PC-9 (cell line): ENCODE results near the gene CPA2. TPM values are rescaled to one million over a fixed set of nuclear protein-coding genes. Genes with fewer than 3 reads are reported as not detected.
A peak's percentile ranks its signal among the peaks of the same experiment; 100 is the strongest.

Source experiments
- BruUV-seq: library from RNA; stranded (reverse); fragments of 400-500 nt; replicated peaks from 2 replicates; lab custom pipeline; 2021; lab: Mats Ljungman, UMichigan
- CTCF ChIA-PET: fragments of 300-600 bp; sonication (Branson Sonifier 250); formaldehyde crosslinking; loops from one replicate; lab custom pipeline; 2022; ENCODE audit warnings: antibody characterized with exemption; lab: Charles Lee
- POLR2A ChIA-PET: fragments of 300-600 bp; sonication (Branson Sonifier 250); formaldehyde crosslinking; loops from one replicate; lab custom pipeline; 2022; ENCODE audit warnings: antibody characterized with exemption; ENCODE audit not compliant: unreplicated experiment; lab: Charles Lee
- DNase-seq, 2 experiments: peaks; one replicate each; pipeline versions ENCODE4 v3.0.0 to v3.0.0-alpha.2; 2015 to 2022; ENCODE audit warnings: mixed read lengths in 1 of 2
- H2AFZ ChIP-seq: fragments of 200-600 bp; sonication (generic); 2 replicates; pipeline ENCODE4 v1.8.1; 2017; ENCODE audit warnings: antibody characterized with exemption
- H3F3A ChIP-seq: fragments of 200-600 bp; sonication (generic); 2 replicates; pipeline ENCODE4 v1.8.1; 2017; ENCODE audit warnings: antibody characterized with exemption, mild to moderate bottlenecking, low read depth; ENCODE audit not compliant: insufficient read depth
- H3K27ac ChIP-seq: fragments of 200-600 bp; sonication (generic); 2 replicates; pipeline ENCODE4 v1.6.1; 2016; ENCODE audit warnings: mixed run types
- H3K27me3 ChIP-seq: fragments of 200-600 bp; sonication (generic); 2 replicates; pipeline ENCODE4 v1.6.1; 2016; ENCODE audit warnings: low read depth, mixed run types; ENCODE audit not compliant: insufficient read depth
- H3K36me3 ChIP-seq: fragments of 200-600 bp; sonication (generic); 2 replicates; pipeline ENCODE4 v1.6.1; 2016; ENCODE audit warnings: low read depth, mixed run types
- H3K4me1 ChIP-seq: fragments of 200-600 bp; sonication (generic); replicated peaks from 2 replicates; pipeline ENCODE4 v1.6.1; 2016; ENCODE audit warnings: mixed run types; ENCODE audit not compliant: insufficient read depth
- H3K4me2 ChIP-seq: fragments of 200-600 bp; sonication (generic); 2 replicates; pipeline ENCODE4 v1.6.1; 2017; ENCODE audit warnings: mixed run types
- H3K4me3 ChIP-seq: fragments of 200-600 bp; sonication (generic); 2 replicates; pipeline ENCODE4 v1.6.1; 2016; ENCODE audit warnings: mixed run types
- H3K79me2 ChIP-seq: fragments of 200-600 bp; sonication (generic); 2 replicates; pipeline ENCODE4 v1.6.1; 2017; ENCODE audit warnings: low read depth, mixed run types
- H3K9me2 ChIP-seq: fragments of 200-600 bp; sonication (generic); 2 replicates; pipeline ENCODE4 v1.8.1; 2017; ENCODE audit warnings: mild to moderate bottlenecking; ENCODE audit not compliant: insufficient read depth
- H3K9me3 ChIP-seq: fragments of 200-600 bp; sonication (generic); 2 replicates; pipeline ENCODE4 v1.8.1; 2016; ENCODE audit warnings: low read depth; ENCODE audit not compliant: insufficient read depth
- H4K20me1 ChIP-seq: fragments of 200-600 bp; sonication (generic); 2 replicates; pipeline ENCODE4 v1.8.1; 2017; ENCODE audit not compliant: insufficient read depth
- EZH2 ChIP-seq: fragments of 200-600 bp; sonication (generic); IDR thresholded peaks from 2 replicates; pipeline ENCODE4 v1.8.0; 2017; ENCODE audit warnings: antibody characterized with exemption, low read depth
- intact Hi-C: fragments of 100-400 bp; cut with micrococcal nuclease; formaldehyde crosslinking; loops from one replicate; pipeline ENCODE4 v1.10.0; 2022; ENCODE audit not compliant: unreplicated experiment
- total RNA-seq: library from RNA; stranded (reverse); gene quantifications from 2 replicates; pipeline ENCODE4 v1.2.3, GENCODE V29; 2021
- TF ChIP-seq, protein P1 (sequence below): fragments of 200-600 bp; sonication (generic); conservative IDR thresholded peaks from 2 replicates; pipeline ENCODE4 v1.6.1; 2017; ENCODE audit warnings: mixed run types, antibody characterized with exemption, mild to moderate bottlenecking, moderate library complexity

CPA2 gene
- total RNA-seq, 1 experiment from 2014 or later = not detected

DNA sequence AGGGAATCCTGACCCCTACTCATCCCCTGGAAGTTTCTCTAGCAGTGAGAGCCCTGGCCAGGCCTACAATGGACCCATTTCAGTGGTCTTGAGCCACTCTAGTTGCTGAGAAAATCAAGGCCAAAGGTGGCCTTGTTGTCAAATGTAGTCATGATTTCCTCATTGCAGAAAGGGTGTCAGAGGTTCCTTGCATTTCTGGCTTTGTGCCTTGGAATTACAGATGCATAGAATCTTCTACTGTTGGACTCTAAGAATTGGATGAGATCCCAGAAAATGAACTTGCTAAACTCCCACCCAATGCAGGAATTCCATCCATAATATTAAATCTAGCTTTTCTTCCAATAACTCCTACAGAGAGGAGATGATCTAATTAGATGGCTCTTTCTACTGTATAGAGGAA, 12.2 kb downstream of the CPA2 start:
- H3K27ac ChIP-seq = no peak overlapping the region
- no peaks in the 10 kb centered on the region for H4K20me1 ChIP-seq
- no peaks in the 10 kb centered on the region for H3K79me2 ChIP-seq
- no peak overlapping the region for H2AFZ ChIP-seq
- H3F3A ChIP-seq = peaks cover 30% of the 10 kb centered on the region
- no peaks in the 10 kb centered on the region for H3K9me3 ChIP-seq
- TF ChIP-seq, protein P1, sequence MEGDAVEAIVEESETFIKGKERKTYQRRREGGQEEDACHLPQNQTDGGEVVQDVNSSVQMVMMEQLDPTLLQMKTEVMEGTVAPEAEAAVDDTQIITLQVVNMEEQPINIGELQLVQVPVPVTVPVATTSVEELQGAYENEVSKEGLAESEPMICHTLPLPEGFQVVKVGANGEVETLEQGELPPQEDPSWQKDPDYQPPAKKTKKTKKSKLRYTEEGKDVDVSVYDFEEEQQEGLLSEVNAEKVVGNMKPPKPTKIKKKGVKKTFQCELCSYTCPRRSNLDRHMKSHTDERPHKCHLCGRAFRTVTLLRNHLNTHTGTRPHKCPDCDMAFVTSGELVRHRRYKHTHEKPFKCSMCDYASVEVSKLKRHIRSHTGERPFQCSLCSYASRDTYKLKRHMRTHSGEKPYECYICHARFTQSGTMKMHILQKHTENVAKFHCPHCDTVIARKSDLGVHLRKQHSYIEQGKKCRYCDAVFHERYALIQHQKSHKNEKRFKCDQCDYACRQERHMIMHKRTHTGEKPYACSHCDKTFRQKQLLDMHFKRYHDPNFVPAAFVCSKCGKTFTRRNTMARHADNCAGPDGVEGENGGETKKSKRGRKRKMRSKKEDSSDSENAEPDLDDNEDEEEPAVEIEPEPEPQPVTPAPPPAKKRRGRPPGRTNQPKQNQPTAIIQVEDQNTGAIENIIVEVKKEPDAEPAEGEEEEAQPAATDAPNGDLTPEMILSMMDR = no peak
- TF ChIP-seq EZH2 = no peak
- peaks cover 56% of the 10 kb centered on the region for H3K4me1 ChIP-seq
- H3K4me3 ChIP-seq = no peak overlapping the region
- ChIA-PET POLR2A (no interaction called here), CTCF (interaction anchor here (0.6 kb wide), 1 partner anchor 159 kb away, joined by 4 read pairs; no protein-coding TSS in a partner anchor)
- intact Hi-C loops = no loop called here
- no peaks in the 10 kb centered on the region for H3K9me2 ChIP-seq
- BruUV-seq = no TSS peak
- H3K36me3 ChIP-seq = no peaks in the 10 kb centered on the region
- DNase-seq = peak; percentile 15 to 76
- H3K4me2 ChIP-seq = peak overlapping the region; percentile 29
- H3K27me3 ChIP-seq = no peaks in the 10 kb centered on the region

DNA sequence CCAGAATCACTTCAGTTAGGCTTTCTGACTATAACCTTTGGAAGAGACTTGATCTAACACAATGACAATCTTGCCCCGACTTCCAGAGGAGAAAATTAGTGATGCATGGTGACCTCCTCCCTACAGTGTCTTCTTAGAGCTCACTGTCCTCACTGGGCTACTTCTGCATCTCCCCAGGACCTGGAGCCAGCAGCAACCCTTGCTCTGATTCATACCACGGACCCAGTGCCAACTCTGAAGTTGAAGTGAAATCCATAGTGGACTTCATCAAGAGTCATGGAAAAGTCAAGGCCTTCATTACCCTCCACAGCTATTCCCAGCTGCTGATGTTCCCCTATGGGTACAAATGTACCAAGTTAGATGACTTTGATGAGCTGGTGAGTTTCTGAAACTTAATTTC, 12.6 kb downstream of the CPA2 start:
- DNase-seq = no peak
- no peak for TF ChIP-seq EZH2
- TF ChIP-seq, protein P1 = no peak
- no peaks in the 10 kb centered on the region for H3K9me2 ChIP-seq
- H3K27ac ChIP-seq = no peak overlapping the region
- H3K79me2 ChIP-seq = no peaks in the 10 kb centered on the region
- no peaks in the 10 kb centered on the region for H3K27me3 ChIP-seq
- H3F3A ChIP-seq = peaks cover 30% of the 10 kb centered on the region
- peak overlapping the region; percentile 29 for H3K4me2 ChIP-seq
- H4K20me1 ChIP-seq = no peaks in the 10 kb centered on the region
- intact Hi-C loops = no loop called here
- no peak overlapping the region for H3K4me3 ChIP-seq
- CTCF ChIA-PET = no interaction called here
- H2AFZ ChIP-seq = no peak overlapping the region
- no peaks in the 10 kb centered on the region for H3K36me3 ChIP-seq
- POLR2A ChIA-PET = no interaction called here
- peaks cover 56% of the 10 kb centered on the region for H3K4me1 ChIP-seq
- no peaks in the 10 kb centered on the region for H3K9me3 ChIP-seq
- BruUV-seq = no TSS peak

DNA sequence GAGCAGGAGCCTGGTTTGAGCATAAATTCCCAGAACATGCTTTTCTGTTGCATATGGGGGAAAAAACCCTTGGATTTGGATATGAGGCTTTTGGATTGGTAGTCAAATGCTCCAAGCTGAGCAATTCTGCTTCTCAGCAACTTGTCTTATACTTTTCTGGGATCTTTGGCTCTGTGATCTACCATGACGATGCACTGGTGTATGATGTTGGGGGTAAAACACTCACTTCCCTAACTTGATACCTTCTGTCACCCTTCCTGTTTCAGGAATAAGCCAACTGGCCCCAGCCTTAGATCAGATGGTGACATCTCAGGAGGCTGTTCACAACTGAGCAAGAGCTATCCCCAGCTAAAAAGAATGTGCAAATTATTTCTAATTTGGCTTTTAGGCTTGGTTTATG, 13.2 kb downstream of the CPA2 start:
- intact Hi-C loops = no loop called here
- no peaks in the 10 kb centered on the region for H3K9me2 ChIP-seq
- no peak overlapping the region for H3K27ac ChIP-seq
- H3K79me2 ChIP-seq = no peaks in the 10 kb centered on the region
- ChIA-PET POLR2A (no interaction called here), CTCF (no interaction called here)
- no peaks in the 10 kb centered on the region for H3K27me3 ChIP-seq
- no peak overlapping the region for H3K4me2 ChIP-seq
- no peaks in the 10 kb centered on the region for H3K9me3 ChIP-seq
- TF ChIP-seq EZH2 = no peak
- TF ChIP-seq, protein P1 = no peak
- H3F3A ChIP-seq = peaks cover 29% of the 10 kb centered on the region
- H3K4me3 ChIP-seq = no peak overlapping the region
- no peak for DNase-seq
- H4K20me1 ChIP-seq = no peaks in the 10 kb centered on the region
- no peak overlapping the region for H2AFZ ChIP-seq
- BruUV-seq = no TSS peak
- no peaks in the 10 kb centered on the region for H3K36me3 ChIP-seq
- peaks cover 53% of the 10 kb centered on the region for H3K4me1 ChIP-seq
